COLO668 (cell line): ENCODE measurements around the gene DIDO1.

Source experiments
- DNase-seq: peaks from one replicate; lab custom pipeline; 2025; ENCODE audit not compliant: unreplicated experiment; lab: John Stamatoyannopoulos, UW

DIDO1 gene

GRCh38 chr20:62838128-62838891 lies 88.0 kb downstream of the DIDO1 start:
- peak; percentile 62 for DNase-seq

- no peak for DNase-seq
These were observed 88.5 kb downstream of the DIDO1 start for GRCh38 chr20:62837790-62838127.

GRCh38 chr20:62836967-62837490 lies 89.3 kb downstream of the DIDO1 start:
- DNase-seq, result no peak

GRCh38 chr20:62835931-62836861 lies 90.1 kb downstream of the DIDO1 start:
- no peak for DNase-seq

- DNase-seq, result no peak
These were observed 91.2 kb downstream of the DIDO1 start for GRCh38 chr20:62834967-62835730.

- DNase-seq, result no peak
These were observed 93.3 kb downstream of the DIDO1 start for GRCh38 chr20:62832951-62833391.

GRCh38 chr20:62832212-62832922 lies 93.9 kb downstream of the DIDO1 start:
- peak; percentile 37 for DNase-seq

GRCh38 chr20:62831854-62832211 lies 94.5 kb downstream of the DIDO1 start:
- no peak for DNase-seq

GRCh38 chr20:62831361-62831788 lies 94.9 kb downstream of the DIDO1 start:
- no peak for DNase-seq

- DNase-seq, result no peak
These were observed 95.5 kb downstream of the DIDO1 start for GRCh38 chr20:62830821-62831220.

- DNase-seq, result no peak
These were observed 96.1 kb downstream of the DIDO1 start for GRCh38 chr20:62830251-62830650.

- no peak for DNase-seq
These were observed 96.8 kb downstream of the DIDO1 start for GRCh38 chr20:62829231-62830230.

GRCh38 chr20:62828511-62829230 lies 97.6 kb downstream of the DIDO1 start:
- DNase-seq, result no peak

GRCh38 chr20:62828051-62828450 lies 98.3 kb downstream of the DIDO1 start:
- no peak for DNase-seq
